ENCODE data around the gene CDC37L1.

CDC37L1 gene

GRCh38 chr9:4686584-4686983 lies 7.2 kb downstream of the CDC37L1 start:
- TF ChIP-seq NFIC (IDR thresholded peaks at IDR 0.05) (no peak), YY1 (IDR thresholded peaks at IDR 0.05; ENCODE audit: low read depth) (no peak), FOXM1 (IDR thresholded peaks at IDR 0.05; ENCODE audit: borderline replicate concordance, low read depth) (no peak), TCF12 (IDR thresholded peaks at IDR 0.05; ENCODE audit: low read depth) (no peak), MAX (IDR thresholded peaks at IDR 0.05) (no peak), REST (IDR thresholded peaks at IDR 0.05; ENCODE audit: low read depth) (no peak), TAF1 (IDR thresholded peaks at IDR 0.05; ENCODE audit: low read depth) (no peak), TEAD4 (IDR thresholded peaks at IDR 0.05) (no peak), RAD21 (IDR thresholded peaks at IDR 0.05; ENCODE audit: low read depth) (no peak), ZBTB7A (IDR thresholded peaks at IDR 0.05; ENCODE audit: low read depth) (no peak), EGR1 (IDR thresholded peaks at IDR 0.05) (no peak), CEBPB (IDR thresholded peaks at IDR 0.05) (no peak), EP300 (IDR thresholded peaks at IDR 0.05; ENCODE audit: borderline replicate concordance) (no peak), USF1 (IDR thresholded peaks at IDR 0.05) (no peak), CREB1 (IDR thresholded peaks at IDR 0.05; ENCODE audit: low read depth) (no peak)

- TF ChIP-seq FOXM1 (IDR thresholded peaks at IDR 0.05; ENCODE audit: borderline replicate concordance, low read depth), result no peak
- no peak for TF ChIP-seq TEAD4 (IDR thresholded peaks at IDR 0.05)
- TF ChIP-seq MAX (IDR thresholded peaks at IDR 0.05), result no peak
Measured at GRCh38 chr9:4689021-4689420, 9.7 kb downstream of the CDC37L1 start.

GRCh38 chr9:4689687-4690104 lies 10.3 kb downstream of the CDC37L1 start:
- TF ChIP-seq CEBPB (IDR thresholded peaks at IDR 0.05), result no peak
- TF ChIP-seq TCF12 (IDR thresholded peaks at IDR 0.05; ENCODE audit: low read depth), result no peak
- TF ChIP-seq REST (IDR thresholded peaks at IDR 0.05; ENCODE audit: low read depth), result no peak
- TF ChIP-seq FOXM1 (IDR thresholded peaks at IDR 0.05; ENCODE audit: borderline replicate concordance, low read depth), result no peak
- TF ChIP-seq TAF1 (IDR thresholded peaks at IDR 0.05; ENCODE audit: low read depth), result no peak
- TF ChIP-seq USF1 (IDR thresholded peaks at IDR 0.05), result no peak
- no peak for TF ChIP-seq RAD21 (IDR thresholded peaks at IDR 0.05; ENCODE audit: low read depth)

DNA sequence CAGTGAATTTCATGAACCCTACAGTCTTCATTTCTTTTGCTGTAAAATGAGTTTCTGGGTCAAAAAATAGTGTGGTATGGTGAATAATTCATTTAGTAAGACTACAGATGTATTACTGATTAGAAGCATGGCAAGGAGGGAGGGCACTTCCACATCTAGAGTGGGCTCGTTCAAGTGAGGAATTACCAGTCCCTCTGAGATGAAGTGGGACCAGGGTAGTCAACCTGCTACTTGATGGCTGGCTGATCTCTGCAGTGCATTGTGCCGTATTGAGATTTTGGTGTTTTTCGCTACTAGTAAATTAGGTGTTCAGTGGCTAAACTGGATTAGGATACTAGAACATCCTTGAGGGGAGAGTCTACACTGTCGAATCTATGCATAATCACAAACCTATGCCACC lies 10.8 kb downstream of the CDC37L1 start:
- TF ChIP-seq TCF12 (IDR thresholded peaks at IDR 0.05; ENCODE audit: low read depth), result no peak
- no peak for TF ChIP-seq NFIC (IDR thresholded peaks at IDR 0.05)
- no peak for TF ChIP-seq EGR1 (IDR thresholded peaks at IDR 0.05)
- TF ChIP-seq TAF1 (IDR thresholded peaks at IDR 0.05; ENCODE audit: low read depth), result no peak
- TF ChIP-seq FOXM1 (IDR thresholded peaks at IDR 0.05; ENCODE audit: borderline replicate concordance, low read depth), result no peak
- no peak for TF ChIP-seq USF1 (IDR thresholded peaks at IDR 0.05)
- no peak for TF ChIP-seq CREB1 (IDR thresholded peaks at IDR 0.05; ENCODE audit: low read depth)
- no peak for TF ChIP-seq MAX (IDR thresholded peaks at IDR 0.05)
- no peak for TF ChIP-seq CEBPB (IDR thresholded peaks at IDR 0.05)
- no peak for TF ChIP-seq REST (IDR thresholded peaks at IDR 0.05; ENCODE audit: low read depth)
- TF ChIP-seq TEAD4 (IDR thresholded peaks at IDR 0.05), result no peak
- TF ChIP-seq ZBTB7A (IDR thresholded peaks at IDR 0.05; ENCODE audit: low read depth), result no peak
- no peak for TF ChIP-seq YY1 (IDR thresholded peaks at IDR 0.05; ENCODE audit: low read depth)
- TF ChIP-seq EP300 (IDR thresholded peaks at IDR 0.05; ENCODE audit: borderline replicate concordance), result no peak
- no peak for TF ChIP-seq RAD21 (IDR thresholded peaks at IDR 0.05; ENCODE audit: low read depth)

All from Ishikawa (cell line).